IMR-90 (cell line): ENCODE measurements around the gene AOX1. TPM values are rescaled to one million over a fixed set of nuclear protein-coding genes. Genes with fewer than 3 reads are reported as not detected.
"Not testable (repeated sequence)": the region's sequence is repeated elsewhere in the genome, so short reads cannot be mapped to it uniquely, and the experiment has no call there.

ENCODE experiments used
- ATAC-seq: fragments of 200-7000 bp; cut with Tn5 transposase; 2 replicates; pipeline ENCODE4 v1.9.1; 2020; ENCODE audit warnings: low read depth, mild to moderate bottlenecking, moderate library complexity
- BruUV-seq: library from RNA; stranded (reverse); fragments of 400-500 nt; replicated peaks from 2 replicates; lab custom pipeline; 2021; lab: Mats Ljungman, UMichigan
- CTCF ChIA-PET: fragments of 300-600 bp; formaldehyde crosslinking; extraction: SDS; loops from one replicate; lab custom pipeline; 2021; ENCODE audit warnings: antibody characterized with exemption; lab: Yijun Ruan, JAX
- POLR2A ChIA-PET: fragments of 300-600 bp; sonication (Branson Sonifier 250); formaldehyde crosslinking; loops from one replicate; lab custom pipeline; 2022; ENCODE audit warnings: antibody characterized with exemption; ENCODE audit not compliant: unreplicated experiment; lab: Charles Lee
- DNase-seq: peaks from one replicate; pipeline ENCODE4 v3.0.0; 2013
- H2AFZ ChIP-seq: replicated peaks from 2 replicates; pipeline ENCODE3; 2013; ENCODE audit warnings: low read length, mild to moderate bottlenecking; ENCODE audit not compliant: poor library complexity
- H2AK5ac ChIP-seq: 2 replicates; pipeline ENCODE4 v1.6.1; 2013; ENCODE audit warnings: low read depth, low read length, inconsistent platforms
- H2AK9ac ChIP-seq: replicated peaks from 2 replicates; pipeline ENCODE3; 2013; ENCODE audit warnings: mild to moderate bottlenecking, low read depth, low read length, moderate library complexity; ENCODE audit not compliant: poor library complexity
- H2BK120ac ChIP-seq: 2 replicates; pipeline ENCODE4 v1.6.1; 2013; ENCODE audit warnings: low read depth, low read length, inconsistent platforms
- H2BK15ac ChIP-seq: 3 replicates; pipeline ENCODE4 v1.6.1; 2013; ENCODE audit warnings: low read depth, low read length, inconsistent platforms
- H2BK20ac ChIP-seq: 2 replicates; pipeline ENCODE4 v1.6.1; 2013; ENCODE audit warnings: low read depth, mild to moderate bottlenecking, inconsistent platforms, low read length, moderate library complexity
- H2BK5ac ChIP-seq: 2 replicates; pipeline ENCODE4 v1.6.1; 2013; ENCODE audit warnings: mild to moderate bottlenecking, low read depth, low read length, inconsistent platforms; ENCODE audit not compliant: poor library complexity, severe bottlenecking
- H3K14ac ChIP-seq: replicated peaks from 2 replicates; pipeline ENCODE4 v1.6.1; 2013; ENCODE audit warnings: low read depth, low read length, inconsistent platforms
- H3K18ac ChIP-seq: 2 replicates; pipeline ENCODE4 v1.6.1; 2013; ENCODE audit warnings: low read depth, low read length, control low read depth
- H3K23ac ChIP-seq: 2 replicates; pipeline ENCODE4 v1.6.1; 2013; ENCODE audit warnings: low read depth, low read length, inconsistent platforms
- H3K27ac ChIP-seq: 2 replicates; pipeline ENCODE4 v1.5.1; 2013; ENCODE audit warnings: mild to moderate bottlenecking, control low read depth, low read length; ENCODE audit not compliant: insufficient read depth
- H3K27me3 ChIP-seq: 2 replicates; pipeline ENCODE4 v1.6.1; 2013; ENCODE audit warnings: low read length; ENCODE audit not compliant: control insufficient read depth, insufficient read depth
- H3K36me3 ChIP-seq: 2 replicates; pipeline ENCODE4 v1.6.1; 2013; ENCODE audit warnings: low read length, mixed read lengths; ENCODE audit not compliant: control insufficient read depth, insufficient read depth
- H3K4ac ChIP-seq: 2 replicates; pipeline ENCODE4 v1.6.1; 2013; ENCODE audit warnings: low read depth, low read length, inconsistent platforms
- H3K4me1 ChIP-seq: 2 replicates; pipeline ENCODE4 v1.6.1; 2013; ENCODE audit warnings: low read length, mixed read lengths; ENCODE audit not compliant: control insufficient read depth, insufficient read depth
- H3K4me2 ChIP-seq: 2 replicates; pipeline ENCODE4 v1.6.1; 2013; ENCODE audit warnings: low read depth, mild to moderate bottlenecking, control low read depth, low read length, moderate library complexity
- H3K4me3 ChIP-seq: 2 replicates; pipeline ENCODE4 v1.5.1; 2013; ENCODE audit warnings: low read depth, mild to moderate bottlenecking, control low read depth, low read length, moderate library complexity; ENCODE audit not compliant: insufficient read depth
- H3K56ac ChIP-seq: 2 replicates; pipeline ENCODE4 v1.6.1; 2013; ENCODE audit warnings: low read length, inconsistent platforms; ENCODE audit not compliant: insufficient read depth; ENCODE audit errors: extremely low read depth
- H3K79me1 ChIP-seq, 2 experiments: 2 replicates each; pipeline ENCODE4 v1.6.1; 2013; ENCODE audit warnings: low read length in 2 of 2, inconsistent platforms in 1 of 2, low read depth in 1 of 2
- H3K9ac ChIP-seq: 2 replicates; pipeline ENCODE4 v1.6.1; 2013; ENCODE audit warnings: low read depth, low read length, control low read depth
- H3K9me1 ChIP-seq: 2 replicates; pipeline ENCODE4 v1.6.1; 2013; ENCODE audit warnings: low read length, inconsistent platforms; ENCODE audit not compliant: insufficient read depth
- H3K9me3 ChIP-seq: 2 replicates; pipeline ENCODE4 v1.6.1; 2013; ENCODE audit warnings: low read length; ENCODE audit not compliant: control insufficient read depth, insufficient read depth
- H4K20me1 ChIP-seq: 2 replicates; pipeline ENCODE4 v1.6.1; 2013; ENCODE audit warnings: low read length, inconsistent platforms; ENCODE audit not compliant: insufficient read depth
- H4K5ac ChIP-seq: 2 replicates; pipeline ENCODE4 v1.6.1; 2013; ENCODE audit warnings: mild to moderate bottlenecking, low read depth, low read length, control low read depth
- H4K8ac ChIP-seq, 2 experiments: 2 replicates each; pipeline ENCODE4 v1.6.1; 2013; ENCODE audit warnings: low read depth in 2 of 2, low read length in 2 of 2, control low read depth in 1 of 2, inconsistent platforms in 1 of 2
- H4K91ac ChIP-seq: 2 replicates; pipeline ENCODE4 v1.6.1; 2013; ENCODE audit warnings: low read depth, low read length, inconsistent platforms; ENCODE audit not compliant: insufficient read depth
- WGBS, 2 experiments: methylation state at CpG; one replicate each; pipeline versions ENCODE4 v1.1.5 to v1.1.7; 2013; ENCODE audit warnings: missing lambda C conversion rate in 2 of 2; ENCODE audit not compliant: insufficient read length in 1 of 2; ENCODE audit errors: extremely low coverage in 2 of 2; 5-methylcytosine and 5-hydroxymethylcytosine counted together
- dilution Hi-C: fragments of 300-500 bp; cut with HindIII; formaldehyde crosslinking; loops from one replicate; pipeline ENCODE4 v1.14.3; 2018; ENCODE audit warnings: low sequenced_read_pairs; ENCODE audit not compliant: unreplicated experiment
- in situ Hi-C: fragments of 300-500 bp; cut with MboI; formaldehyde crosslinking; loops from 3 replicates; pipeline ENCODE4 v1.14.3; 2019; ENCODE audit warnings: low sequenced_read_pairs, inconsistent platforms, mixed read lengths
- intact Hi-C: fragments of 100-400 bp; cut with micrococcal nuclease; formaldehyde crosslinking; loops from 2 replicates; pipeline ENCODE4 v1.10.0; 2022
- polyA plus RNA-seq, 3 experiments: library from polyadenylated mRNA; depleted of rRNA; stranded (reverse); fragments of >200 nt; gene quantifications; 2 replicates each; pipeline ENCODE4 v1.2.3, GENCODE V29; 2012; ENCODE audit warnings: low replicate concordance in 1 of 3
- total RNA-seq: library from RNA; depleted of rRNA; stranded (reverse); fragments of >200 nt; gene quantifications from 2 replicates; pipeline ENCODE4 v1.2.3, GENCODE V29; 2012

The AOX1 gene
- total and polyA plus RNA-seq, 2 of the 4 experiments (the other 2 are of a cell fraction) = 21.7 to 59.9 TPM

GRCh38 chr2:200682407-200682806, 96.6 kb downstream of the AOX1 start:
- H3K23ac ChIP-seq, H3K9ac ChIP-seq, H4K91ac ChIP-seq, dilution Hi-C loops, H2AFZ ChIP-seq, H3K14ac ChIP-seq, H4K8ac ChIP-seq, H2BK5ac ChIP-seq, H3K9me3 ChIP-seq, H3K56ac ChIP-seq, CTCF ChIA-PET, H2BK20ac ChIP-seq, H3K4me1 ChIP-seq, in situ Hi-C loops, H2AK5ac ChIP-seq, H4K20me1 ChIP-seq, H3K27me3 ChIP-seq, H3K79me1 ChIP-seq, H3K18ac ChIP-seq, BruUV-seq, H3K4me2 ChIP-seq, H2AK9ac ChIP-seq, H2BK120ac ChIP-seq, H3K36me3 ChIP-seq, H3K27ac ChIP-seq, POLR2A ChIA-PET, H3K4me3 ChIP-seq, H4K5ac ChIP-seq, H3K9me1 ChIP-seq, ATAC-seq, H2BK15ac ChIP-seq, intact Hi-C loops, DNase-seq, H3K4ac ChIP-seq: not testable (repeated sequence)
- no CpG with 5 or more reads among the region's 5 CpGs for WGBS, 2 experiments
